ENCODE data around the gene CMIP. TPM values are rescaled to one million over a fixed set of nuclear protein-coding genes. Genes with fewer than 3 reads are reported as not detected.

Gene CMIP
- total RNA-seq, 1 experiment from 2014 or later, result 63.7 TPM

DNA sequence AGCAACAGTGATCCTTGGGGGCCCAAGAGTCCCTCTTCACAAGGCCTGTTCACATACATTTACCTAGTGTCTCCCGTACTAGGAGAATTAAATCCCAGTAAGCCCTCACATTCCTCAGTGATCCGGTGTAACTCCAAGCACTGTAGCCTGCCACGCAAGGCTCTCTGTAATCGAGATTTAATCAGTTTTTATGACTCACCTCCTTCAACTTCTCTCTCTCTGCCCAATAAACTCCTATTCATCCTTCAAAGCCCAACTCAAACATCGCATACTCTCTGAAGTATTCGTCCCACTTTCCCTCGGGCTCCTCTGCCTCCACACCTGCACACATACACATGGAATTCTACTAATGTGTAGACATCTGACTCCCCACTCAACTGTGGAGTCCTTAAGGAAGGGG lies 141.8 kb downstream of the CMIP start:
- no peak overlapping the region for H3K27ac Mint-ChIP-seq
- no peaks in the 10 kb centered on the region for H3K27me3 Mint-ChIP-seq (ENCODE audit: low read depth)
- peaks cover 27% of the 10 kb centered on the region for H3K4me1 Mint-ChIP-seq
- DNase-seq (ENCODE audit: low spot score) (no peak), ATAC-seq (no peak)
- CTCF ChIA-PET, result interaction anchor here (0.9 to 1.6 kb wide), 23 partner anchors 8 to 183 kb away, joined by 3 to 9 read pairs (median 5); partner anchors contain the start of gene CMIP
- no peaks in the 10 kb centered on the region for H3K9me3 Mint-ChIP-seq
- TF ChIP-seq TEAD1 (CRISPR knock-in tag; IDR thresholded peaks at IDR 0.05) (no peak), TCF7 (CRISPR knock-in tag; IDR thresholded peaks at IDR 0.05; ENCODE audit: low read depth) (no peak), SOX15 (CRISPR knock-in tag; IDR thresholded peaks at IDR 0.05) (no peak)
- POLR2A ChIA-PET, result interaction anchor here (1.1 kb wide), 1 partner anchor 186 kb away, joined by 3 read pairs; no protein-coding TSS in a partner anchor
- H3K36me3 Mint-ChIP-seq, result no peaks in the 10 kb centered on the region
- H3K4me3 Mint-ChIP-seq, result no peak overlapping the region

DNA sequence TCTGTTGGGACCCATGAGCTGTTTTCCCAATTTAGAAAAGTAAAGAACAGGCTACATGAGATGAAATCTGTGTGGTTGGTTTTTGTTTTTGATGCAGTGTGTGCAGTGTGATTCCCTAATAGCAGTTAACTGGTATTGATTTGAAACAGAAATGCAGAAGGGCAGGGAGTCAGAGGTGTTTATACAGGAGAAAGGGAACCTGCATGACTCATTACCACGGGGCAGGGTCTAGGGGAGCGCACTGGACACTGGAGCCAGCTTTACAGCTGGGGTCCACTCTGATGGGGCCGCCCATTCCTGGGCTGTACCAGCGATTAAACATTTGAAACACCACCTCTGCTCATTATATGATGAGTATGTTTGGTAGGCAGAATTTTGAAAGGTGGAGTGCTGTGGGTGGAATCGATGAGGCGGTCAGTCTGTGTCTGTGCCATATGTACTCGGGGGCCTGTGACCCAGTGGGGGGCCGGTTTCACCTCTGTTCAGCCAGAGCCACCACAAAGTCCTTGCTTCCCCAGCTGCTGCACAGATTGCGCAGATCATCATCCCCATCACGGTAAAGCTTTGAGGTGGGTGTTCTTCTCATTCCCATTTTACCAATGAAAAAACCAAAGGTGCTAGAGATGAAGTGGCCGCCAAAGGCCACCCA lies 142.5 kb downstream of the CMIP start:
- H3K27ac Mint-ChIP-seq, result no peak overlapping the region
- ATAC-seq (no peak), DNase-seq (ENCODE audit: low spot score) (no peak)
- CTCF ChIA-PET, result interaction anchor here (1.6 kb wide), 1 partner anchor 11 kb away, joined by 8 read pairs; no protein-coding TSS in a partner anchor
- no peak for TF ChIP-seq RORB (CRISPR knock-in tag; IDR thresholded peaks at IDR 0.05)
- no peak for TF ChIP-seq SMAD4 (CRISPR knock-in tag; IDR thresholded peaks at IDR 0.05)
- TF ChIP-seq, protein P1, sequence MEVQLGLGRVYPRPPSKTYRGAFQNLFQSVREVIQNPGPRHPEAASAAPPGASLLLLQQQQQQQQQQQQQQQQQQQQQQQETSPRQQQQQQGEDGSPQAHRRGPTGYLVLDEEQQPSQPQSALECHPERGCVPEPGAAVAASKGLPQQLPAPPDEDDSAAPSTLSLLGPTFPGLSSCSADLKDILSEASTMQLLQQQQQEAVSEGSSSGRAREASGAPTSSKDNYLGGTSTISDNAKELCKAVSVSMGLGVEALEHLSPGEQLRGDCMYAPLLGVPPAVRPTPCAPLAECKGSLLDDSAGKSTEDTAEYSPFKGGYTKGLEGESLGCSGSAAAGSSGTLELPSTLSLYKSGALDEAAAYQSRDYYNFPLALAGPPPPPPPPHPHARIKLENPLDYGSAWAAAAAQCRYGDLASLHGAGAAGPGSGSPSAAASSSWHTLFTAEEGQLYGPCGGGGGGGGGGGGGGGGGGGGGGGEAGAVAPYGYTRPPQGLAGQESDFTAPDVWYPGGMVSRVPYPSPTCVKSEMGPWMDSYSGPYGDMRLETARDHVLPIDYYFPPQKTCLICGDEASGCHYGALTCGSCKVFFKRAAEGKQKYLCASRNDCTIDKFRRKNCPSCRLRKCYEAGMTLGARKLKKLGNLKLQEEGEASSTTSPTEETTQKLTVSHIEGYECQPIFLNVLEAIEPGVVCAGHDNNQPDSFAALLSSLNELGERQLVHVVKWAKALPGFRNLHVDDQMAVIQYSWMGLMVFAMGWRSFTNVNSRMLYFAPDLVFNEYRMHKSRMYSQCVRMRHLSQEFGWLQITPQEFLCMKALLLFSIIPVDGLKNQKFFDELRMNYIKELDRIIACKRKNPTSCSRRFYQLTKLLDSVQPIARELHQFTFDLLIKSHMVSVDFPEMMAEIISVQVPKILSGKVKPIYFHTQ (CRISPR knock-in tag; IDR thresholded peaks at IDR 0.05), result no peak
- TF ChIP-seq, protein P2, sequence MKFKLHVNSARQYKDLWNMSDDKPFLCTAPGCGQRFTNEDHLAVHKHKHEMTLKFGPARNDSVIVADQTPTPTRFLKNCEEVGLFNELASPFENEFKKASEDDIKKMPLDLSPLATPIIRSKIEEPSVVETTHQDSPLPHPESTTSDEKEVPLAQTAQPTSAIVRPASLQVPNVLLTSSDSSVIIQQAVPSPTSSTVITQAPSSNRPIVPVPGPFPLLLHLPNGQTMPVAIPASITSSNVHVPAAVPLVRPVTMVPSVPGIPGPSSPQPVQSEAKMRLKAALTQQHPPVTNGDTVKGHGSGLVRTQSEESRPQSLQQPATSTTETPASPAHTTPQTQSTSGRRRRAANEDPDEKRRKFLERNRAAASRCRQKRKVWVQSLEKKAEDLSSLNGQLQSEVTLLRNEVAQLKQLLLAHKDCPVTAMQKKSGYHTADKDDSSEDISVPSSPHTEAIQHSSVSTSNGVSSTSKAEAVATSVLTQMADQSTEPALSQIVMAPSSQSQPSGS (CRISPR knock-in tag; IDR thresholded peaks at IDR 0.05; ENCODE audit: borderline replicate concordance, low read depth), result no peak
- no peak for TF ChIP-seq MXD4 (CRISPR knock-in tag; IDR thresholded peaks at IDR 0.05; ENCODE audit: borderline replicate concordance)
- TF ChIP-seq, protein P3, sequence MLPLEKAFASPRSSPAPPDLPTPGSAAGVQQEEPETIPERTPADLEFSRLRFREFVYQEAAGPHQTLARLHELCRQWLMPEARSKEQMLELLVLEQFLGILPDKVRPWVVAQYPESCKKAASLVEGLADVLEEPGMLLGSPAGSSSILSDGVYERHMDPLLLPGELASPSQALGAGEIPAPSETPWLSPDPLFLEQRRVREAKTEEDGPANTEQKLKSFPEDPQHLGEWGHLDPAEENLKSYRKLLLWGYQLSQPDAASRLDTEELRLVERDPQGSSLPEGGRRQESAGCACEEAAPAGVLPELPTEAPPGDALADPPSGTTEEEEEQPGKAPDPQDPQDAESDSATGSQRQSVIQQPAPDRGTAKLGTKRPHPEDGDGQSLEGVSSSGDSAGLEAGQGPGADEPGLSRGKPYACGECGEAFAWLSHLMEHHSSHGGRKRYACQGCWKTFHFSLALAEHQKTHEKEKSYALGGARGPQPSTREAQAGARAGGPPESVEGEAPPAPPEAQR (CRISPR knock-in tag; IDR thresholded peaks at IDR 0.05), result no peak
- no peak for TF ChIP-seq GTF2I (CRISPR knock-in tag; conservative IDR thresholded peaks at IDR 0.05)
- no peak for TF ChIP-seq ZNF121 (CRISPR knock-in tag; IDR thresholded peaks at IDR 0.05)
- TF ChIP-seq, protein P4, sequence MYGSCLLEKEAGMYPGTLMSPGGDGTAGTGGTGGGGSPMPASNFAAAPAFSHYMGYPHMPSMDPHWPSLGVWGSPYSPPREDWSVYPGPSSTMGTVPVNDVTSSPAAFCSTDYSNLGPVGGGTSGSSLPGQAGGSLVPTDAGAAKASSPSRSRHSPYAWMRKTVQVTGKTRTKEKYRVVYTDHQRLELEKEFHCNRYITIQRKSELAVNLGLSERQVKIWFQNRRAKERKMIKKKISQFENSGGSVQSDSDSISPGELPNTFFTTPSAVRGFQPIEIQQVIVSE (CRISPR knock-in tag; IDR thresholded peaks at IDR 0.05; ENCODE audit: borderline replicate concordance), result no peak
- no peak for TF ChIP-seq NFYB (CRISPR knock-in tag; conservative IDR thresholded peaks at IDR 0.05; ENCODE audit: low read depth)
- H3K4me3 Mint-ChIP-seq, result no peak overlapping the region
- POLR2A ChIA-PET, result no interaction called here
- H3K36me3 Mint-ChIP-seq, result no peaks in the 10 kb centered on the region
- no peaks in the 10 kb centered on the region for H3K9me3 Mint-ChIP-seq
- no peaks in the 10 kb centered on the region for H3K27me3 Mint-ChIP-seq (ENCODE audit: low read depth)
- peaks cover 27% of the 10 kb centered on the region for H3K4me1 Mint-ChIP-seq

DNA sequence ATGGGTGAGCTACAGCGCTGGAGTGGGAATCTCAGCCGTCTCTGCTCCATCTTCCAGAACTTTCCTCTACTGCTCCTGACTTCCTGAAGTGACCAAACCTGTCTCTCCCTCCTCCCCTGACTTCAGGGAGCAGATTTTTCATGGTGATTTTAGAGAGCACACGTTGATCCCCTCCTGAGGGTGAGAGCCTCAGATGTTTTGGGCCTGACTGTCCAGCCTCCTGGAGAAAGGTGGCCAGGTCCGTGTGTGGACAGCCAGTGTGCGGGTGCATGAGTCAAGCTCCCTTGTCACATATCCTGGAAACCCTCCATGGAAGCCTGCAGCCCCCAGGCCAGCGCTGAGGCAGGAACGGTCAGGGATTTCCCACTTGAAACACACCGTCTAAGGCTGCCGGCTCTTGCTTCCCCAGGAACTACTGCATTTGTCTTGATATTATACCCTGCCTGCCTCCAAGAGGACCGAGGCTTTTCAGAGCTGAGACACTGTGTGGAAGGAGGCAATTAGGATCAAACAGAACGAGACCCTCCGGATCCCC lies 143.1 kb downstream of the CMIP start:
- POLR2A ChIA-PET, result no interaction called here
- TF ChIP-seq TCF7 (CRISPR knock-in tag; IDR thresholded peaks at IDR 0.05; ENCODE audit: low read depth) (no peak), ATF1 (CRISPR knock-in tag; IDR thresholded peaks at IDR 0.05) (no peak), GABPB1 (CRISPR knock-in tag; IDR thresholded peaks at IDR 0.05) (no peak)
- H3K4me1 Mint-ChIP-seq, result peaks cover 23% of the 10 kb centered on the region
- CTCF ChIA-PET, result no interaction called here
- no peaks in the 10 kb centered on the region for H3K27me3 Mint-ChIP-seq (ENCODE audit: low read depth)
- H3K4me3 Mint-ChIP-seq, result no peak overlapping the region
- H3K27ac Mint-ChIP-seq, result no peak overlapping the region
- no peak for ATAC-seq
- DNase-seq (ENCODE audit: low spot score), result no peak
- H3K9me3 Mint-ChIP-seq, result no peaks in the 10 kb centered on the region
- H3K36me3 Mint-ChIP-seq, result no peaks in the 10 kb centered on the region

Measured in WTC11 (cell line).